Liver (tissue), 9 donors: ENCODE data around the gene MSMP. TPM values are rescaled to one million over a fixed set of nuclear protein-coding genes. Genes with fewer than 3 reads are reported as not detected.
A peak's percentile ranks its signal among the peaks of the same experiment; 100 is the strongest.

Experiments used
- DNase-seq: peaks from one replicate; pipeline ENCODE4 v3.0.0-alpha.2; 2017; ENCODE audit warnings: low spot score
- H3K27ac ChIP-seq, 2 donors: one replicate each; pipeline ENCODE4 v1.7.0; 2013; ENCODE audit warnings: inconsistent platforms in 2 of 2, low read length in 2 of 2, control low read depth in 1 of 2, low read depth in 1 of 2, mild to moderate bottlenecking in 1 of 2
- H3K27me3 ChIP-seq, 4 donors: one replicate each; pipeline versions ENCODE4 v1.6.1 to v1.7.0; 2013; ENCODE audit warnings: low read length in 3 of 4, inconsistent platforms in 1 of 4, mild to moderate bottlenecking in 1 of 4, moderate library complexity in 1 of 4; ENCODE audit not compliant: control insufficient read depth in 4 of 4, insufficient read depth in 4 of 4
- H3K36me3 ChIP-seq, 4 donors: one replicate each; pipeline versions ENCODE4 v1.6.1 to v1.7.0; 2013; ENCODE audit warnings: low read length in 3 of 4, mild to moderate bottlenecking in 3 of 4, low read depth in 1 of 4, moderate library complexity in 1 of 4; ENCODE audit not compliant: control insufficient read depth in 4 of 4, insufficient read depth in 3 of 4
- H3K4me1 ChIP-seq, 4 donors: one replicate each; pipeline versions ENCODE4 v1.6.1 to v1.7.0; 2013; ENCODE audit warnings: low read length in 3 of 4, mild to moderate bottlenecking in 3 of 4, moderate library complexity in 1 of 4; ENCODE audit not compliant: control insufficient read depth in 4 of 4, insufficient read depth in 4 of 4
- H3K4me3 ChIP-seq, 3 donors: one replicate each; pipeline versions ENCODE4 v1.6.1 to v1.7.0; 2013; ENCODE audit warnings: low read length in 3 of 3, control low read depth in 1 of 3, low read depth in 1 of 3, mild to moderate bottlenecking in 1 of 3
- H3K9ac ChIP-seq, 2 donors: one replicate each; pipeline ENCODE4 v1.7.0; 2013; ENCODE audit warnings: low read length in 2 of 2, mild to moderate bottlenecking in 2 of 2, moderate library complexity in 2 of 2, control low read depth in 1 of 2, low read depth in 1 of 2
- H3K9me3 ChIP-seq, 4 donors: one replicate each; pipeline versions ENCODE4 v1.6.1 to v1.7.0; 2013; ENCODE audit warnings: low read length in 3 of 4; ENCODE audit not compliant: control insufficient read depth in 4 of 4
- ATF3 ChIP-seq: IDR thresholded peaks from 2 replicates; pipeline ENCODE4 v1.6.1; 2016; ENCODE audit warnings: antibody characterized with exemption
- EGR1 ChIP-seq, 2 donors: IDR thresholded peaks; 2 replicates each; pipeline ENCODE4 v1.6.1; 2016 to 2018; ENCODE audit warnings: antibody characterized with exemption in 2 of 2, low read depth in 2 of 2
- GABPA ChIP-seq, 2 donors: IDR thresholded peaks in 1 of 2; conservative IDR thresholded peaks in 1 of 2; 2 replicates each; pipeline ENCODE4 v1.6.1; 2016; ENCODE audit warnings: antibody characterized with exemption in 2 of 2, mild to moderate bottlenecking in 1 of 2, moderate library complexity in 1 of 2
- HNF4A ChIP-seq, 2 donors: conservative IDR thresholded peaks; 2 replicates each; pipeline ENCODE4 v1.6.1; 2016; ENCODE audit warnings: antibody characterized with exemption in 2 of 2, mild to moderate bottlenecking in 2 of 2
- HNF4G ChIP-seq: IDR thresholded peaks from 2 replicates; pipeline ENCODE4 v1.6.1; 2016; ENCODE audit warnings: antibody characterized with exemption
- JUND ChIP-seq, 2 donors: IDR thresholded peaks; 2 replicates each; pipeline ENCODE4 v1.6.1; 2016; ENCODE audit warnings: antibody characterized with exemption in 2 of 2
- MAX ChIP-seq: IDR thresholded peaks from 2 replicates; pipeline ENCODE4 v1.6.1; 2016; ENCODE audit warnings: antibody characterized with exemption
- NR2F2 ChIP-seq: IDR thresholded peaks from 2 replicates; pipeline ENCODE4 v1.6.1; 2016; ENCODE audit warnings: antibody characterized with exemption
- RAD21 ChIP-seq, 2 donors: IDR thresholded peaks; 2 replicates each; pipeline ENCODE4 v1.6.1; 2016; ENCODE audit warnings: antibody characterized with exemption in 2 of 2, mild to moderate bottlenecking in 2 of 2
- REST ChIP-seq: IDR thresholded peaks from 2 replicates; pipeline ENCODE4 v1.6.1; 2016; ENCODE audit warnings: antibody characterized with exemption, mild to moderate bottlenecking
- RXRA ChIP-seq, 2 donors: IDR thresholded peaks; 2 replicates each; pipeline ENCODE4 v1.6.1; 2017 to 2018; ENCODE audit warnings: antibody characterized with exemption in 2 of 2, mild to moderate bottlenecking in 1 of 2
- SP1 ChIP-seq: IDR thresholded peaks from 2 replicates; pipeline ENCODE4 v1.6.1; 2018; ENCODE audit warnings: antibody characterized with exemption, mild to moderate bottlenecking
- YY1 ChIP-seq: IDR thresholded peaks from 2 replicates; pipeline ENCODE4 v1.6.1; 2016; ENCODE audit warnings: antibody characterized with exemption, mild to moderate bottlenecking
- ZBTB33 ChIP-seq: IDR thresholded peaks from 2 replicates; pipeline ENCODE4 v1.6.1; 2016; ENCODE audit warnings: antibody characterized with exemption
- WGBS: extraction: QIAGEN DNeasy Blood & Tissue Kit; methylation state at CpG from one replicate; pipeline ENCODE4 v1.1.7; 2013; 5-methylcytosine and 5-hydroxymethylcytosine counted together
- polyA plus RNA-seq, 2 donors: library from polyadenylated mRNA; stranded (reverse) in 1 of 2; unstranded in 1 of 2; fragments of 200-250 nt in 1 of 2; fragments of >200 nt in 1 of 2; fragmentation: Nextera tagmentation in 1 of 2; extraction: Ambion mirVana in 1 of 2; gene quantifications; one replicate each; pipeline versions ENCODE4 v1.2.1 to v1.2.3, GENCODE V29; 2013 to 2015
- total RNA-seq, 2 donors: library from RNA; depleted of rRNA; stranded (reverse); fragments of >200 nt; gene quantifications; one replicate each; pipeline ENCODE4 v1.2.3, GENCODE V29; 2014
- donor health status: healthy.
- donor health status: healthy.
- donor health status: healthy.
- donor health status: healthy.
- donor health status: healthy.

Gene MSMP
- total and polyA plus RNA-seq, 4 donors: not detected

- no peak for TF ChIP-seq NR2F2
- peak; percentile 75 to 76 for TF ChIP-seq HNF4A (conservative IDR thresholded peaks at IDR 0.05)
- no peak for TF ChIP-seq MAX
- TF ChIP-seq SP1: peak; percentile 41
- TF ChIP-seq GABPA (IDR thresholded peaks at IDR 0.05 in 1 of 2, conservative IDR thresholded peaks at IDR 0.05 in 1 of 2): no peak
- no peak for TF ChIP-seq ATF3
- TF ChIP-seq RXRA (IDR thresholded peaks at IDR 0.05): peak; percentile 45 to 53
- TF ChIP-seq HNF4G: no peak
- TF ChIP-seq RAD21 (IDR thresholded peaks at IDR 0.05): peak in 1 of 2 donors; percentile 29
- Histone ChIP-seq H3K9ac (no peak overlapping the region), H3K9me3 (no peaks in the 10 kb centered on the region), H3K27ac (no peak overlapping the region), H3K4me1 (peaks cover 0 to 23% (median 12%) of the 10 kb centered on the region in 4 donors), H3K27me3 (no peaks in the 10 kb centered on the region), H3K36me3 (no peaks in the 10 kb centered on the region), H3K4me3 (peak overlapping the region in 1 of 3 donors; percentile 60)
- 62% methylated on average over 34 of the region's 34 CpGs for WGBS
- DNase-seq: no peak
Observed at GRCh38 chr9:35792024-35792813, 38.1 kb upstream of the MSMP start.

- Histone ChIP-seq H3K36me3 (no peaks in the 10 kb centered on the region), H3K9ac (peak within 1 kb of the TSS in 1 of 2 donors; percentile 34), H3K4me3 (peak within 1 kb of the TSS in 2 of 3 donors; percentile 60 to 64), H3K27me3 (no peaks in the 10 kb centered on the region), H3K27ac (no peak within 1 kb of the TSS), H3K4me1 (peaks cover 0 to 23% (median 12%) of the 10 kb centered on the region in 4 donors), H3K9me3 (no peaks in the 10 kb centered on the region)
- peak; percentile 46 for DNase-seq
- 25% methylated on average over 64 of the region's 64 CpGs for WGBS
- TF ChIP-seq ZBTB33: no peak
Observed at GRCh38 chr9:35791297-35791921, 37.3 kb upstream of the MSMP start, which contains the start of gene NPR2. TSS of gene NPR2 (plus strand) at chr9:35791591. CDS start at chr9:35792409, 818 bp downstream.

GRCh38 chr9:35790385-35791296 is 36.6 kb upstream of the MSMP start:
- peak overlapping the region in 1 of 3 donors; percentile 60 for H3K4me3 ChIP-seq
- H3K9ac ChIP-seq: peak overlapping the region in 1 of 2 donors; percentile 34
- DNase-seq: peak; percentile 66
- 61% methylated on average over 37 of the region's 37 CpGs for WGBS
- no peak overlapping the region for H3K27ac ChIP-seq
- no peaks in the 10 kb centered on the region for H3K27me3 ChIP-seq
- no peaks in the 10 kb centered on the region for H3K36me3 ChIP-seq
- peaks cover 0 to 23% (median 12%) of the 10 kb centered on the region in 4 donors for H3K4me1 ChIP-seq
- no peaks in the 10 kb centered on the region for H3K9me3 ChIP-seq
- TF ChIP-seq RAD21 (IDR thresholded peaks at IDR 0.05): peak; percentile 99 to 100
- TF ChIP-seq YY1: no peak
- no peak for TF ChIP-seq JUND (IDR thresholded peaks at IDR 0.05)
- TF ChIP-seq HNF4G: no peak
- no peak for TF ChIP-seq SP1
- TF ChIP-seq HNF4A (conservative IDR thresholded peaks at IDR 0.05): peak; percentile 4 to 9
- no peak for TF ChIP-seq GABPA (IDR thresholded peaks at IDR 0.05 in 1 of 2, conservative IDR thresholded peaks at IDR 0.05 in 1 of 2)
- no peak for TF ChIP-seq REST
- no peak for TF ChIP-seq MAX
- TF ChIP-seq NR2F2: no peak
- no peak for TF ChIP-seq ATF3
- TF ChIP-seq EGR1 (IDR thresholded peaks at IDR 0.05; ENCODE audit: low read depth in 2 of 2): no peak
